Prostate gland (tissue), 2 donors: ENCODE results near the gene CMTM5. TPM values are rescaled to one million over a fixed set of nuclear protein-coding genes. Genes with fewer than 3 reads are reported as not detected.

Experiments
- DNase-seq: peaks from one replicate; pipeline ENCODE4 v3.0.0-alpha.2; 2019; ENCODE audit warnings: low spot score
- H3K27ac ChIP-seq, 2 donors: fragments of 200-600 bp; sonication (generic); 2 replicates each; pipeline ENCODE4 v1.5.1; 2017 to 2019
- H3K27me3 ChIP-seq: fragments of 200-600 bp; sonication (generic); replicated peaks from 2 replicates; pipeline ENCODE4 v1.5.1; 2019; ENCODE audit not compliant: insufficient read depth
- H3K36me3 ChIP-seq, 2 donors: fragments of 200-600 bp; sonication (generic); 1 replicate in 1 of 2; 2 replicates in 1 of 2; pipeline versions ENCODE4 v1.5.1 to v1.8.1; 2017 to 2019
- H3K4me1 ChIP-seq: fragments of 200-600 bp; sonication (generic); replicated peaks from 2 replicates; pipeline ENCODE4 v1.5.1; 2019
- H3K4me3 ChIP-seq, 2 donors: fragments of 200-600 bp; sonication (generic); 2 replicates each; pipeline ENCODE4 v1.5.1; 2017 to 2019
- H3K9me3 ChIP-seq: fragments of 200-600 bp; sonication (generic); 2 replicates; pipeline ENCODE4 v1.5.1; 2017
- POLR2A ChIP-seq: fragments of 450-650 bp; IDR thresholded peaks from one replicate; pipeline ENCODE4 v1.6.1; 2016; ENCODE audit warnings: antibody characterized with exemption, mild to moderate bottlenecking
- POLR2AphosphoS5 ChIP-seq: sonication (generic); formaldehyde crosslinking; IDR thresholded peaks from one replicate; pipeline ENCODE4 v1.6.1; 2017; ENCODE audit warnings: antibody characterized with exemption
- WGBS: methylation state at CpG from one replicate; pipeline ENCODE4 v1.1.5; 2018; 5-methylcytosine and 5-hydroxymethylcytosine counted together
- intact Hi-C: fragments of 100-400 bp; cut with DNase I; formaldehyde crosslinking; loops from one replicate; pipeline ENCODE4 v1.14.2; 2022
- total RNA-seq, 2 donors: library from RNA; depleted of rRNA; stranded (reverse); fragments of >200 nt; gene quantifications; one replicate each; pipeline ENCODE4 v1.1.0, GENCODE V29; 2016
- TF ChIP-seq, protein P1 (sequence below), 4 experiments: fragments of 200-600 bp in 2 of 4; fragments of 450-650 bp in 2 of 4; sonication (generic) in 2 of 4; IDR thresholded peaks; 1 replicate in 3 of 4; 2 replicates in 1 of 4; pipeline ENCODE4 v1.5.1; 2016 to 2019; ENCODE audit warnings: antibody characterized with exemption in 4 of 4, mild to moderate bottlenecking in 2 of 4, moderate library complexity in 2 of 4

The CMTM5 gene
- total RNA-seq, 2 donors from 2014 or later, result 1.5 TPM; not detected in 1

- no peaks in the 10 kb centered on the region for H3K36me3 ChIP-seq
- WGBS, result 81% methylated on average over 4 of the region's 4 CpGs
- TF ChIP-seq POLR2AphosphoS5, result no peak
- TF ChIP-seq POLR2A, result no peak
- TF ChIP-seq, protein P1, sequence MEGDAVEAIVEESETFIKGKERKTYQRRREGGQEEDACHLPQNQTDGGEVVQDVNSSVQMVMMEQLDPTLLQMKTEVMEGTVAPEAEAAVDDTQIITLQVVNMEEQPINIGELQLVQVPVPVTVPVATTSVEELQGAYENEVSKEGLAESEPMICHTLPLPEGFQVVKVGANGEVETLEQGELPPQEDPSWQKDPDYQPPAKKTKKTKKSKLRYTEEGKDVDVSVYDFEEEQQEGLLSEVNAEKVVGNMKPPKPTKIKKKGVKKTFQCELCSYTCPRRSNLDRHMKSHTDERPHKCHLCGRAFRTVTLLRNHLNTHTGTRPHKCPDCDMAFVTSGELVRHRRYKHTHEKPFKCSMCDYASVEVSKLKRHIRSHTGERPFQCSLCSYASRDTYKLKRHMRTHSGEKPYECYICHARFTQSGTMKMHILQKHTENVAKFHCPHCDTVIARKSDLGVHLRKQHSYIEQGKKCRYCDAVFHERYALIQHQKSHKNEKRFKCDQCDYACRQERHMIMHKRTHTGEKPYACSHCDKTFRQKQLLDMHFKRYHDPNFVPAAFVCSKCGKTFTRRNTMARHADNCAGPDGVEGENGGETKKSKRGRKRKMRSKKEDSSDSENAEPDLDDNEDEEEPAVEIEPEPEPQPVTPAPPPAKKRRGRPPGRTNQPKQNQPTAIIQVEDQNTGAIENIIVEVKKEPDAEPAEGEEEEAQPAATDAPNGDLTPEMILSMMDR (IDR thresholded peaks at IDR 0.05), result no peak
- no peaks in the 10 kb centered on the region for H3K27me3 ChIP-seq
- H3K4me1 ChIP-seq, result no peaks in the 10 kb centered on the region
- no peak overlapping the region for H3K4me3 ChIP-seq
- DNase-seq, result no peak
- intact Hi-C loops, result no loop called here
- H3K9me3 ChIP-seq, result no peaks in the 10 kb centered on the region
- H3K27ac ChIP-seq, result no peak overlapping the region
Measured at GRCh38 chr14:23401291-23401690, 24.4 kb downstream of the CMTM5 start.

DNA sequence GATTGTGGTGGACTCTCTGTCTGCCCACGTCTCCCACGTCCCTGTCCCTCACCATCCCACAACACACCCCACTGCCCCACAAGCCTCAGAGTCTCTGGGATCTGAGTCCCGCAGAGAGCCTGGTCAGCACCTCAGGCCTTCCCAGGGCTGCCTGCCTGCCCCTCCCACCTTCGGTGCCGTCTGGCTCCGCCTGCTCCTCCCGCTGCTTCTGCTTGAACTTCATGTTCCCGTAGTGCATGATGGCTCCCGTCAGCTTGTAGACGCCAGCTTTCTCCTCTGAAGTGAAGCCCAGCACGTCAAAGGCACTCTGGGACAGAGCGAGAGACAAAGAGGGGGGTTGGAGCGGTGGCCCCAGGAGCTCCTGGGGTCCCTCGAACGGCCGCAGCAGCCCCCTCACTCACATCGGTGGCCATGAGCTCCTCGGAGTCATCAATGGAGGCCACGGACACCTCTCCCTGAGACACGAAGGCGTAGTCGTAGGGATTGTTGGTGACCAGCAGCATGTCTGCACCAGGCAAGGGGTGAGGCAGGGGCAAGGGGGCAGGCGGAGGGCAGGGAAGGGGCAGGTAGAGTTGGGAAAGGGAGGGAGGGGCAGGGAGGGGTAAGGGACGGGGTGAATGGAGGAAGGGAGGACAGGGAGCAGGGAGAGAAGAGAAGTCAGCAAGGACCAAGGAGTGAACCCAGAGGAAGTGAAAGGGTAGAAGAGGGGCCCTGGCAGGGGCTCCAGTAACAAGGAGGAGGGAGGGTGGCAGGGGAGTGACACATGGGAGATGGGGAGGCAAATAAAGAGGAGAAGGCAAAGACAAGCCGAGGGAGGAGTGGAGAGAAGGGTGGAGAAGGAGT, 25.7 kb downstream of the CMTM5 start:
- Histone ChIP-seq H3K9me3 (no peaks in the 10 kb centered on the region), H3K27ac (no peak overlapping the region), H3K4me1 (no peaks in the 10 kb centered on the region), H3K27me3 (no peaks in the 10 kb centered on the region), H3K4me3 (no peak overlapping the region), H3K36me3 (no peaks in the 10 kb centered on the region)
- 46% methylated on average over 25 of the region's 25 CpGs for WGBS
- TF ChIP-seq, protein P1 (IDR thresholded peaks at IDR 0.05), result no peak
- no peak for TF ChIP-seq POLR2A
- no peak for TF ChIP-seq POLR2AphosphoS5
- intact Hi-C loops, result no loop called here
- DNase-seq, result no peak

DNA sequence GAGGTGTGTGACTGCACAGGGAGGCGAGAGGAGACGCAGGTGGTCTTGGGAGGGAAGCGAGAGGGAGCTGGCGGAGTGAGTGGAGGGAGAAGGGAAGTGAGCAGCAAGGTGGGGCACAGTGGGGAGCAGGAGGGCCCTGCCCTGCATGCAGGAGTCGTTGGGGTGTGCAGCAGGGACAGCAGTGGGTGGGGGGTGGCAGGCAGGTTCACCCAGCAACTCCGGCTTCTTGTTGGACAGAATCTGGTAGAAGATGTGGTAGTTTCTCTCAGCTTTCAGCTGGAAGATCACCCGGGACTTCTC, 26.2 kb downstream of the CMTM5 start:
- no peaks in the 10 kb centered on the region for H3K4me1 ChIP-seq
- DNase-seq, result no peak
- TF ChIP-seq POLR2AphosphoS5 (no peak), POLR2A (no peak)
- TF ChIP-seq, protein P1 (IDR thresholded peaks at IDR 0.05), result no peak
- H3K36me3 ChIP-seq, result no peaks in the 10 kb centered on the region
- no peaks in the 10 kb centered on the region for H3K9me3 ChIP-seq
- no peaks in the 10 kb centered on the region for H3K27me3 ChIP-seq
- 60% methylated on average over 7 of the region's 7 CpGs for WGBS
- H3K27ac ChIP-seq, result no peak overlapping the region
- no peak overlapping the region for H3K4me3 ChIP-seq
- intact Hi-C loops, result no loop called here

DNA sequence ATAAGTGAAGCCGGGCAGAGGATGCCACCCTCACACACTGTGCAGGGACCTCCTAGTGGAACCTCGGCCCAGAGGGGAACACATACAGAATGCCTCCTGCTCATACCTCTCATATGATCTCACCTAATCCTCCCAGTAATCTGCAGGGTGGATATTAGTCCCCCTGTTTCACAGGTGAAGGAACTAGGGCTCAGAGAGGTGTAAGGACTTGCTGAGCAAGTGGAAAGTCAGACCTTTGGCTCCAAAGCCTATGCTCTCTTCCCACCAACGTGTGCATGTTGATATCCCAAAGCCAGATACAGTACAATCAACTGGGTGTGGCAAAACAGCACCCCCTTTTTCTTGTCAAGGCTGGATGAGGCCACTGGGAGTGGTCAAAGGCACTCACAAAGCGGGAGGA, 27.1 kb downstream of the CMTM5 start:
- no peaks in the 10 kb centered on the region for H3K9me3 ChIP-seq
- 84% methylated on average over 4 of the region's 4 CpGs for WGBS
- intact Hi-C loops, result no loop called here
- no peaks in the 10 kb centered on the region for H3K27me3 ChIP-seq
- no peaks in the 10 kb centered on the region for H3K36me3 ChIP-seq
- H3K4me3 ChIP-seq, result no peak overlapping the region
- no peaks in the 10 kb centered on the region for H3K4me1 ChIP-seq
- DNase-seq, result no peak
- TF ChIP-seq POLR2AphosphoS5 (no peak), POLR2A (no peak)
- TF ChIP-seq, protein P1 (IDR thresholded peaks at IDR 0.05), result no peak
- no peak overlapping the region for H3K27ac ChIP-seq

DNA sequence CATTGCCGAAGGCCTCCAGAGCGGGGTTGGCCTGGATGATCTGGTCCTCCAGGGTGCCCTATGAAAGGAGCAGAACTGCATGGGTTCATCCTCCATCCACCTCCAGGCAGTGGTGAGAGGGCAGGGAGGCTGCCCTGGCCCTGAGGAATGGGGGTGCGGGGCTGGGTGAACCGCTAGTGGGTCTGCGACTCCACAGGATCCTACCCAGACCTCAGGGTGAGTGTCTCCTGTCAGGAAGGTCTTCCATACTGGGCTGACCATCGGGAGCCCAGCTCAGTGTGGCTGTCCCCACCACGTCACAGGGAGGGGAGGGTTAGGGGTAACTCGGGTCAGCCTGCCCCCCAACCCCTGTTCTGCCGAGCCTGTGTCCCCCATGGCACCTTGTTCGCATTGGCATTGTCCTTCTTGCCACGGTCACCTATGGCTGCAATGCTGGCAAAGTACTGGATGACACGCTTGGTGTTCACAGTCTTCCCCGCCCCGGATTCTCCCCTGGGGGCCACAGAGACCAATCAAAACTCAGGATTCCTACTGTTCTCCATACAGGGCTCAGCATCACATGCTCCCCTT, 27.6 kb downstream of the CMTM5 start:
- 88% methylated on average over 14 of the region's 14 CpGs for WGBS
- no peaks in the 10 kb centered on the region for H3K36me3 ChIP-seq
- intact Hi-C loops, result no loop called here
- no peak overlapping the region for H3K27ac ChIP-seq
- no peaks in the 10 kb centered on the region for H3K9me3 ChIP-seq
- no peaks in the 10 kb centered on the region for H3K4me1 ChIP-seq
- no peaks in the 10 kb centered on the region for H3K27me3 ChIP-seq
- H3K4me3 ChIP-seq, result no peak overlapping the region
- no peak for DNase-seq
- TF ChIP-seq, protein P1 (IDR thresholded peaks at IDR 0.05), result no peak
- TF ChIP-seq POLR2AphosphoS5, result no peak
- TF ChIP-seq POLR2A, result no peak
